Activated CD4-positive, alpha-beta T cell treated with anti-CD3 and anti-CD28 coated beads for 4 hours (primary cell): ENCODE measurements around the gene TPRG1L.

Source experiments
- DNase-seq, 2 donors: peaks; one replicate each; pipeline ENCODE4 v3.0.0-alpha.2; 2020

TPRG1L gene

GRCh38 chr1:3630161-3630611 is 5.4 kb downstream of the TPRG1L start:
- DNase-seq, result no peak

GRCh38 chr1:3630914-3631313 is 6.1 kb downstream of the TPRG1L start:
- DNase-seq, result no peak

GRCh38 chr1:3631320-3632260 is 6.8 kb downstream of the TPRG1L start:
- no peak for DNase-seq

- no peak for DNase-seq
Observed at GRCh38 chr1:3632298-3632697, 7.5 kb downstream of the TPRG1L start.

- no peak for DNase-seq
Observed at GRCh38 chr1:3632716-3633343, 8.0 kb downstream of the TPRG1L start.

- no peak for DNase-seq
Observed at GRCh38 chr1:3633344-3634058, 8.7 kb downstream of the TPRG1L start.

GRCh38 chr1:3634059-3634800 is 9.4 kb downstream of the TPRG1L start:
- DNase-seq, result no peak

GRCh38 chr1:3636080-3636479 is 11.3 kb downstream of the TPRG1L start:
- no peak for DNase-seq

- no peak for DNase-seq
Observed at GRCh38 chr1:3636531-3636930, 11.7 kb downstream of the TPRG1L start.

- no peak for DNase-seq
Observed at GRCh38 chr1:3638027-3638426, 13.2 kb downstream of the TPRG1L start.

GRCh38 chr1:3638676-3639075 is 13.9 kb downstream of the TPRG1L start:
- no peak for DNase-seq

GRCh38 chr1:3639397-3639911 is 14.6 kb downstream of the TPRG1L start:
- DNase-seq, result no peak

GRCh38 chr1:3640121-3640837 is 15.5 kb downstream of the TPRG1L start:
- DNase-seq, result no peak

- DNase-seq, result no peak
Observed at GRCh38 chr1:3641046-3641760, 16.4 kb downstream of the TPRG1L start.

- no peak for DNase-seq
Observed at GRCh38 chr1:3641816-3642215, 17.0 kb downstream of the TPRG1L start.

- DNase-seq, result no peak
Observed at GRCh38 chr1:3642919-3643675, 18.3 kb downstream of the TPRG1L start.

- no peak for DNase-seq
Observed at GRCh38 chr1:3644273-3644672, 19.5 kb downstream of the TPRG1L start.

GRCh38 chr1:3645247-3645646 is 20.4 kb downstream of the TPRG1L start:
- no peak for DNase-seq

- DNase-seq, result no peak
Observed at GRCh38 chr1:3645666-3646355, 21.0 kb downstream of the TPRG1L start.

GRCh38 chr1:3646596-3646995 is 21.8 kb downstream of the TPRG1L start:
- DNase-seq, result no peak
